IMR-90 (cell line): ENCODE data around the gene PBRM1. TPM values are rescaled to one million over a fixed set of nuclear protein-coding genes. Genes with fewer than 3 reads are reported as not detected.

ENCODE experiments used
- ATAC-seq: fragments of 200-7000 bp; cut with Tn5 transposase; 2 replicates; pipeline ENCODE4 v1.9.1; 2020; ENCODE audit warnings: low read depth, mild to moderate bottlenecking, moderate library complexity
- BruUV-seq: library from RNA; stranded (reverse); fragments of 400-500 nt; replicated peaks from 2 replicates; lab custom pipeline; 2021; lab: Mats Ljungman, UMichigan
- CTCF ChIA-PET: fragments of 300-600 bp; formaldehyde crosslinking; extraction: SDS; loops from one replicate; lab custom pipeline; 2021; ENCODE audit warnings: antibody characterized with exemption; lab: Yijun Ruan, JAX
- POLR2A ChIA-PET: fragments of 300-600 bp; sonication (Branson Sonifier 250); formaldehyde crosslinking; loops from one replicate; lab custom pipeline; 2022; ENCODE audit warnings: antibody characterized with exemption; ENCODE audit not compliant: unreplicated experiment; lab: Charles Lee
- DNase-seq: peaks from one replicate; pipeline ENCODE4 v3.0.0; 2013
- H2AFZ ChIP-seq: replicated peaks from 2 replicates; pipeline ENCODE3; 2013; ENCODE audit warnings: low read length, mild to moderate bottlenecking; ENCODE audit not compliant: poor library complexity
- H2AK5ac ChIP-seq: 2 replicates; pipeline ENCODE4 v1.6.1; 2013; ENCODE audit warnings: low read depth, low read length, inconsistent platforms
- H2AK9ac ChIP-seq: replicated peaks from 2 replicates; pipeline ENCODE3; 2013; ENCODE audit warnings: mild to moderate bottlenecking, low read depth, low read length, moderate library complexity; ENCODE audit not compliant: poor library complexity
- H2BK120ac ChIP-seq: 2 replicates; pipeline ENCODE4 v1.6.1; 2013; ENCODE audit warnings: low read depth, low read length, inconsistent platforms
- H2BK15ac ChIP-seq: 3 replicates; pipeline ENCODE4 v1.6.1; 2013; ENCODE audit warnings: low read depth, low read length, inconsistent platforms
- H2BK20ac ChIP-seq: 2 replicates; pipeline ENCODE4 v1.6.1; 2013; ENCODE audit warnings: low read depth, mild to moderate bottlenecking, inconsistent platforms, low read length, moderate library complexity
- H2BK5ac ChIP-seq: 2 replicates; pipeline ENCODE4 v1.6.1; 2013; ENCODE audit warnings: mild to moderate bottlenecking, low read depth, low read length, inconsistent platforms; ENCODE audit not compliant: poor library complexity, severe bottlenecking
- H3K14ac ChIP-seq: replicated peaks from 2 replicates; pipeline ENCODE4 v1.6.1; 2013; ENCODE audit warnings: low read depth, low read length, inconsistent platforms
- H3K18ac ChIP-seq: 2 replicates; pipeline ENCODE4 v1.6.1; 2013; ENCODE audit warnings: low read depth, low read length, control low read depth
- H3K23ac ChIP-seq: 2 replicates; pipeline ENCODE4 v1.6.1; 2013; ENCODE audit warnings: low read depth, low read length, inconsistent platforms
- H3K27ac ChIP-seq: 2 replicates; pipeline ENCODE4 v1.5.1; 2013; ENCODE audit warnings: mild to moderate bottlenecking, control low read depth, low read length; ENCODE audit not compliant: insufficient read depth
- H3K27me3 ChIP-seq: 2 replicates; pipeline ENCODE4 v1.6.1; 2013; ENCODE audit warnings: low read length; ENCODE audit not compliant: control insufficient read depth, insufficient read depth
- H3K36me3 ChIP-seq: 2 replicates; pipeline ENCODE4 v1.6.1; 2013; ENCODE audit warnings: low read length, mixed read lengths; ENCODE audit not compliant: control insufficient read depth, insufficient read depth
- H3K4ac ChIP-seq: 2 replicates; pipeline ENCODE4 v1.6.1; 2013; ENCODE audit warnings: low read depth, low read length, inconsistent platforms
- H3K4me1 ChIP-seq: 2 replicates; pipeline ENCODE4 v1.6.1; 2013; ENCODE audit warnings: low read length, mixed read lengths; ENCODE audit not compliant: control insufficient read depth, insufficient read depth
- H3K4me2 ChIP-seq: 2 replicates; pipeline ENCODE4 v1.6.1; 2013; ENCODE audit warnings: low read depth, mild to moderate bottlenecking, control low read depth, low read length, moderate library complexity
- H3K4me3 ChIP-seq: 2 replicates; pipeline ENCODE4 v1.5.1; 2013; ENCODE audit warnings: low read depth, mild to moderate bottlenecking, control low read depth, low read length, moderate library complexity; ENCODE audit not compliant: insufficient read depth
- H3K56ac ChIP-seq: 2 replicates; pipeline ENCODE4 v1.6.1; 2013; ENCODE audit warnings: low read length, inconsistent platforms; ENCODE audit not compliant: insufficient read depth; ENCODE audit errors: extremely low read depth
- H3K79me1 ChIP-seq, 2 experiments: 2 replicates each; pipeline ENCODE4 v1.6.1; 2013; ENCODE audit warnings: low read length in 2 of 2, inconsistent platforms in 1 of 2, low read depth in 1 of 2
- H3K9ac ChIP-seq: 2 replicates; pipeline ENCODE4 v1.6.1; 2013; ENCODE audit warnings: low read depth, low read length, control low read depth
- H3K9me1 ChIP-seq: 2 replicates; pipeline ENCODE4 v1.6.1; 2013; ENCODE audit warnings: low read length, inconsistent platforms; ENCODE audit not compliant: insufficient read depth
- H3K9me3 ChIP-seq: 2 replicates; pipeline ENCODE4 v1.6.1; 2013; ENCODE audit warnings: low read length; ENCODE audit not compliant: control insufficient read depth, insufficient read depth
- H4K20me1 ChIP-seq: 2 replicates; pipeline ENCODE4 v1.6.1; 2013; ENCODE audit warnings: low read length, inconsistent platforms; ENCODE audit not compliant: insufficient read depth
- H4K5ac ChIP-seq: 2 replicates; pipeline ENCODE4 v1.6.1; 2013; ENCODE audit warnings: mild to moderate bottlenecking, low read depth, low read length, control low read depth
- H4K8ac ChIP-seq, 2 experiments: 2 replicates each; pipeline ENCODE4 v1.6.1; 2013; ENCODE audit warnings: low read depth in 2 of 2, low read length in 2 of 2, control low read depth in 1 of 2, inconsistent platforms in 1 of 2
- H4K91ac ChIP-seq: 2 replicates; pipeline ENCODE4 v1.6.1; 2013; ENCODE audit warnings: low read depth, low read length, inconsistent platforms; ENCODE audit not compliant: insufficient read depth
- BHLHE40 ChIP-seq: fragments of 150-350 bp; IDR thresholded peaks from 2 replicates; pipeline ENCODE4 v1.6.1; 2016; ENCODE audit warnings: mild to moderate bottlenecking, low read depth, low read length
- CEBPB ChIP-seq: IDR thresholded peaks from 2 replicates; pipeline ENCODE4 v1.6.1; 2012; ENCODE audit warnings: low read depth, low read length, improper control_type of control experiment
- CHD1 ChIP-seq: IDR thresholded peaks from 2 replicates; pipeline ENCODE4 v1.6.1; 2012; ENCODE audit warnings: low read depth, low read length, improper control_type of control experiment
- FOS ChIP-seq: fragments of 150-350 bp; IDR thresholded peaks from 2 replicates; pipeline ENCODE4 v1.6.1; 2016; ENCODE audit warnings: low read depth, low read length
- MAFK ChIP-seq: IDR thresholded peaks from 2 replicates; pipeline ENCODE4 v1.6.1; 2012; ENCODE audit warnings: low read depth, low read length, improper control_type of control experiment
- MAZ ChIP-seq: IDR thresholded peaks from 2 replicates; pipeline ENCODE4 v1.6.1; 2012; ENCODE audit warnings: low read depth, mild to moderate bottlenecking, low read length, improper control_type of control experiment, moderate library complexity, borderline replicate concordance
- MXI1 ChIP-seq: IDR thresholded peaks from 2 replicates; pipeline ENCODE4 v1.6.1; 2012; ENCODE audit warnings: low read depth, mild to moderate bottlenecking, low read length, moderate library complexity, borderline replicate concordance
- NFE2L2 ChIP-seq: fragments of 150-350 bp; IDR thresholded peaks from 2 replicates; pipeline ENCODE4 v1.6.1; 2016; ENCODE audit warnings: low read depth, mild to moderate bottlenecking, low read length
- POLR2A ChIP-seq: IDR thresholded peaks from 2 replicates; pipeline ENCODE4 v1.6.1; 2012; ENCODE audit warnings: mild to moderate bottlenecking, low read depth, low read length
- RAD21 ChIP-seq: IDR thresholded peaks from 2 replicates; pipeline ENCODE4 v1.6.1; 2012; ENCODE audit warnings: low read length, improper control_type of control experiment
- RCOR1 ChIP-seq: IDR thresholded peaks from 2 replicates; pipeline ENCODE4 v1.6.1; 2012; ENCODE audit warnings: mild to moderate bottlenecking, low read length, improper control_type of control experiment; ENCODE audit not compliant: insufficient replicate concordance
- RFX5 ChIP-seq: IDR thresholded peaks from 2 replicates; pipeline ENCODE4 v1.8.0; 2012; ENCODE audit warnings: low read depth, mild to moderate bottlenecking, low read length, moderate library complexity
- SMC3 ChIP-seq: fragments of 150-350 bp; IDR thresholded peaks from 2 replicates; pipeline ENCODE4 v1.6.1; 2016; ENCODE audit warnings: low read depth, mild to moderate bottlenecking, antibody characterized with exemption, low read length, moderate library complexity
- WGBS, 2 experiments: methylation state at CpG; one replicate each; pipeline versions ENCODE4 v1.1.5 to v1.1.7; 2013; ENCODE audit warnings: missing lambda C conversion rate in 2 of 2; ENCODE audit not compliant: insufficient read length in 1 of 2; ENCODE audit errors: extremely low coverage in 2 of 2; 5-methylcytosine and 5-hydroxymethylcytosine counted together
- dilution Hi-C: fragments of 300-500 bp; cut with HindIII; formaldehyde crosslinking; loops from one replicate; pipeline ENCODE4 v1.14.3; 2018; ENCODE audit warnings: low sequenced_read_pairs; ENCODE audit not compliant: unreplicated experiment
- in situ Hi-C: fragments of 300-500 bp; cut with MboI; formaldehyde crosslinking; loops from 3 replicates; pipeline ENCODE4 v1.14.3; 2019; ENCODE audit warnings: low sequenced_read_pairs, inconsistent platforms, mixed read lengths
- intact Hi-C: fragments of 100-400 bp; cut with micrococcal nuclease; formaldehyde crosslinking; loops from 2 replicates; pipeline ENCODE4 v1.10.0; 2022
- polyA plus RNA-seq, 3 experiments: library from polyadenylated mRNA; depleted of rRNA; stranded (reverse); fragments of >200 nt; gene quantifications; 2 replicates each; pipeline ENCODE4 v1.2.3, GENCODE V29; 2012; ENCODE audit warnings: low replicate concordance in 1 of 3
- total RNA-seq: library from RNA; depleted of rRNA; stranded (reverse); fragments of >200 nt; gene quantifications from 2 replicates; pipeline ENCODE4 v1.2.3, GENCODE V29; 2012
- TF ChIP-seq, protein P1 (sequence below): fragments of 150-350 bp; IDR thresholded peaks from 2 replicates; pipeline ENCODE4 v1.6.1; 2017; ENCODE audit warnings: mild to moderate bottlenecking, antibody characterized with exemption, low read length, low read depth
- TF ChIP-seq, protein P2 (sequence below): conservative IDR thresholded peaks from 2 replicates; pipeline ENCODE4 v1.5.1; 2012; ENCODE audit warnings: mild to moderate bottlenecking, low read depth, low read length, improper control_type of control experiment
- TF ChIP-seq, protein P3 (sequence below): fragments of 150-350 bp; IDR thresholded peaks from 2 replicates; pipeline ENCODE4 v1.6.1; 2016; ENCODE audit warnings: low read depth, mild to moderate bottlenecking, low read length, moderate library complexity, borderline replicate concordance

The PBRM1 gene
- total and polyA plus RNA-seq, 2 of the 4 experiments (the other 2 are of a cell fraction) = 16.5 to 72.6 TPM

DNA sequence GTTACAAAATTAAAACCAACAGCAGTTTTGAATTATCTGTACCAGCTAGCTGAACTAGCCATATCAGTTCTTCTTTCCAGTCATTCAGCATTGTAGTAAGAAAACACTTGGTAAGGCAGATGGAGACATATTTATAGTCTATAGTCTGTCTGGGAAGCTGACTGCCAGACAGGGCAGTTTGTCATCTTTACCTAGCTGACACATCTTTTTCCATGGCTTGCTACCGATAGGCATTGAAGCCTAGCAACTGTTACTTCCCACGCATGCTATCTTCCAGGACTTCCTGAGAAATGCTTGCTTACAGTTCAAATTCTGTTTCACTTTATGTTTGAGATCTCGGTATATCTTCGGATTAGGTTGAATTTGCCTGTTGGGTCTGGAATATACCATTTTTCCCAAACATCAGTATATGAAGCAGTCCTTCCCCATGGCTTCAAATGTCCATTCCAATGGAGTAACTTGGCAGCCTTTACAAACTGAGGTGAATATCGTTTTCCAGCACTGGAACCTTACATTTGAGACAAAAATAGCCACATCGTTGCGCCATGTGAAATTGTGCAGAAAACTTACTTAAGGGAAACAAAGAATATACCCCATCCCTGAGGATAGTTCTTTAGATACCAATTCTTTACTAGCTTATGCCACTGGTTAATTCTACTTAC, 8.9 kb upstream of the PBRM1 start:
- Histone ChIP-seq H4K5ac (no peak overlapping the region), H2BK5ac (no peak overlapping the region), H3K27ac (no peak overlapping the region), H4K8ac (no peak overlapping the region), H3K14ac (no peak overlapping the region), H3K9ac (no peak overlapping the region), H2AFZ (no peak overlapping the region), H2BK120ac (no peak overlapping the region), H3K4me3 (no peak overlapping the region), H3K4ac (no peak overlapping the region), H3K23ac (no peak overlapping the region), H3K4me2 (no peak overlapping the region), H4K91ac (no peak overlapping the region), H3K4me1 (no peaks in the 10 kb centered on the region; the same call in 1 of the 2 replicates), H2BK15ac (no peak overlapping the region), H3K36me3 (peaks cover 65% of the 10 kb centered on the region), H3K9me1 (peaks cover 3% of the 10 kb centered on the region; the same call in 1 of the 2 replicates), H3K27me3 (no peaks in the 10 kb centered on the region), H3K79me1 (peaks cover 32 to 50% of the 10 kb centered on the region in 2 experiments), H3K18ac (no peak overlapping the region), H2AK9ac (no peak overlapping the region), H2BK20ac (no peak overlapping the region), H3K56ac (no peak overlapping the region), H2AK5ac (no peak overlapping the region), H4K20me1 (peaks cover 18% of the 10 kb centered on the region), H3K9me3 (no peaks in the 10 kb centered on the region)
- no peak for ATAC-seq
- TF ChIP-seq MXI1 (no peak), RFX5 (no peak), CEBPB (no peak), MAZ (no peak), CHD1 (no peak), NFE2L2 (no peak), POLR2A (no peak), MAFK (no peak), SMC3 (no peak), RAD21 (no peak), FOS (no peak), RCOR1 (no peak), BHLHE40 (no peak)
- TF ChIP-seq, protein P1, sequence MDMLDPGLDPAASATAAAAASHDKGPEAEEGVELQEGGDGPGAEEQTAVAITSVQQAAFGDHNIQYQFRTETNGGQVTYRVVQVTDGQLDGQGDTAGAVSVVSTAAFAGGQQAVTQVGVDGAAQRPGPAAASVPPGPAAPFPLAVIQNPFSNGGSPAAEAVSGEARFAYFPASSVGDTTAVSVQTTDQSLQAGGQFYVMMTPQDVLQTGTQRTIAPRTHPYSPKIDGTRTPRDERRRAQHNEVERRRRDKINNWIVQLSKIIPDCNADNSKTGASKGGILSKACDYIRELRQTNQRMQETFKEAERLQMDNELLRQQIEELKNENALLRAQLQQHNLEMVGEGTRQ = no peak
- TF ChIP-seq, protein P2, sequence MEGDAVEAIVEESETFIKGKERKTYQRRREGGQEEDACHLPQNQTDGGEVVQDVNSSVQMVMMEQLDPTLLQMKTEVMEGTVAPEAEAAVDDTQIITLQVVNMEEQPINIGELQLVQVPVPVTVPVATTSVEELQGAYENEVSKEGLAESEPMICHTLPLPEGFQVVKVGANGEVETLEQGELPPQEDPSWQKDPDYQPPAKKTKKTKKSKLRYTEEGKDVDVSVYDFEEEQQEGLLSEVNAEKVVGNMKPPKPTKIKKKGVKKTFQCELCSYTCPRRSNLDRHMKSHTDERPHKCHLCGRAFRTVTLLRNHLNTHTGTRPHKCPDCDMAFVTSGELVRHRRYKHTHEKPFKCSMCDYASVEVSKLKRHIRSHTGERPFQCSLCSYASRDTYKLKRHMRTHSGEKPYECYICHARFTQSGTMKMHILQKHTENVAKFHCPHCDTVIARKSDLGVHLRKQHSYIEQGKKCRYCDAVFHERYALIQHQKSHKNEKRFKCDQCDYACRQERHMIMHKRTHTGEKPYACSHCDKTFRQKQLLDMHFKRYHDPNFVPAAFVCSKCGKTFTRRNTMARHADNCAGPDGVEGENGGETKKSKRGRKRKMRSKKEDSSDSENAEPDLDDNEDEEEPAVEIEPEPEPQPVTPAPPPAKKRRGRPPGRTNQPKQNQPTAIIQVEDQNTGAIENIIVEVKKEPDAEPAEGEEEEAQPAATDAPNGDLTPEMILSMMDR = no peak
- TF ChIP-seq, protein P3, sequence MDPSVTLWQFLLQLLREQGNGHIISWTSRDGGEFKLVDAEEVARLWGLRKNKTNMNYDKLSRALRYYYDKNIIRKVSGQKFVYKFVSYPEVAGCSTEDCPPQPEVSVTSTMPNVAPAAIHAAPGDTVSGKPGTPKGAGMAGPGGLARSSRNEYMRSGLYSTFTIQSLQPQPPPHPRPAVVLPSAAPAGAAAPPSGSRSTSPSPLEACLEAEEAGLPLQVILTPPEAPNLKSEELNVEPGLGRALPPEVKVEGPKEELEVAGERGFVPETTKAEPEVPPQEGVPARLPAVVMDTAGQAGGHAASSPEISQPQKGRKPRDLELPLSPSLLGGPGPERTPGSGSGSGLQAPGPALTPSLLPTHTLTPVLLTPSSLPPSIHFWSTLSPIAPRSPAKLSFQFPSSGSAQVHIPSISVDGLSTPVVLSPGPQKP = no peak
- TSS peak; percentile 92 for BruUV-seq
- dilution Hi-C loops = no loop called here
- ChIA-PET CTCF (no interaction called here), POLR2A (no interaction called here)
- DNase-seq = no peak
- 83% methylated on average over 1 of the region's 7 CpGs; no CpG with 5 or more reads in 1 of the 2 experiments for WGBS, 2 experiments
- intact Hi-C loops = no loop called here
- in situ Hi-C loops = no loop called here
